Measurements from ENCODE around the gene KCTD1.

The KCTD1 gene

DNA sequence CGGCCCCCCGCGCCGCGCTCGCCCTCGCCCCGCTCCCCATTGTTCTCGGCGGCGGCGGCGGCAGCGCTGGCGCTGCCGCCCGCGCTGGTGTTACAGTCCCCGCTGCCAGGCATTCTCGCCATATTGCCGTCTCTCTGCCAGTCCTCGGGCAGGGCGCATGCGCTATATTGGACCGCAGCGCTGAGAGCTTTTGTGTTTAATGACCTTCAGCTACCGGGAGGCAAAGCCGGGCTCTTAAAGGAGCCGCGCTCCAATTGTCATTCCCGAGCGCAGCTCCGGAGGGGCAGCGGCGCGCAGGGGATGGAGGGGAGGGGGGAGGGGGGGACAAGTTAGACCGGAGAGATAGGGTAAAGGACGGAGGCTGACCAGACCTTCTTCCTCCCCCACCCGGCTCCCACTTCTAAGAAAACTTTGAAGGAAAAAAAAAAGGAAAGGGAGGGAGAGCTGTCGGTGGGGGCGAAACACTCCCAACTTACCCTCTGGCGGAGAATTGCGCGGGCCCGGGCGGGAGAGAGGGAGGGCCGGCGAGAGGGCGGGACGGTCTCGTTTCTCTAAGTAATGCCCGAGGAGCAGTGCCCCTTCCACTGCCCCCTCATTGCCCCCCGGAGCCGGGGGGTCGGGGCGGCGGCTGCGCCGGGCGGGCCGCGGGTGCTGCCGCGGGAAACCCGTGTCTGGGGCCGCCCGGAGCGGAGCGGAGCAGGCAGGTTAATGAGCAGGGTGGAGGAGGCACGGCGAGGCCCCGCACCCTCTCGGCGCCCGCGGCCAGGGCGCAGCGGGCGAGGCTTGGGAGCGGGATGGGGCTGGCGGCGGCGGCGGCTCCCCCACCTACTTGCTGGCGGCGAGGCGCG, at the start of gene KCTD1:
TSS of gene KCTD1 (minus strand) at position 139 of the 848 bp plus-strand sequence. CDS start at position 122, 17 bp downstream.
- peak; percentile 78 to 79 for ATAC-seq

DNA sequence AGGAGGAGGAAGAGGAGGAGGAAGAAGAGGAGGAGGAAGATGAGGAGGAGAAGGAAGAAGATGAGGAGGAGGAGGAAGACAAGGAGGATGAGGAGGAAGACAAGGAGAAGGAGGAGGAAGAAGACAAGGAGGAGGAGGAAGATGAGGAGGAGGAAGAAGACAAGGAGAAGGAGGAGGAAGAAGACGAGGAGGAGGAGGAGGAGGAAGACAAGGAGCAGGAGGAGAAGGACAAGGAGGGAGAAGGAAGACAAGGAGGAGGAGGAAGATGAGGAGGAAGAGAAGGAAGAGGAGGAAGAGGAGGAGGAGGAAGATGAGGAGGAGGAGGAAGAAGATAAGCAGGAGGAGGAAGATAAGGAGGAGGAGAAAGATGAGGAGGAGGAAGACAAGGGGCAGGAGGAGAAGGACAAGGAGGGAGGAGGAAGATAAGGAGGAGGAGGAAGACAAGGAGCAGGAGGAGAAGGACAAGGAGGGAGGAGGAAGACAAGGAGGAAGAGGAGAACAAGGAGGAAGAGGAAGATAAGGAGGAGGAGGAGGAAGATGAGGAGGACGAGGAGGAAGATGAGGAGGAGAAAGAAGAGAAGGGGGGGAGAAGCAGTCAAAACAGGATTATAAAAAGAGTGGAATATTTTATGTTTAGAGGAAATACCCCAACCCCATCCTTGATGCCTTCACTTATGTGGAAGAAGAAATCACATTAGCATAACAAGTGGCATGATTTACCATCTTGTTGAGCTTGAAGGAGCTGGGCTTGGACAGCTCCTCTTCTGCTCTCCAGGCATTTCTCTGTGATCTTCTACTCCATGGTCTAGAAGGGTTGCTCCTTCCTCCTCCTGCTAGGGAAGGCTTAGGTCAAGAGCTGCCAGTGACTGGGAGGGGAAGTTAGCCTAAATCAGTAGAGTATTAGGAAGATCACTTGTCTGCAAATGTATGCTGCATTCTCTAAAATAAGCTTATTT, 45.3 kb upstream of the KCTD1 start:
- ATAC-seq, result no peak

DNA sequence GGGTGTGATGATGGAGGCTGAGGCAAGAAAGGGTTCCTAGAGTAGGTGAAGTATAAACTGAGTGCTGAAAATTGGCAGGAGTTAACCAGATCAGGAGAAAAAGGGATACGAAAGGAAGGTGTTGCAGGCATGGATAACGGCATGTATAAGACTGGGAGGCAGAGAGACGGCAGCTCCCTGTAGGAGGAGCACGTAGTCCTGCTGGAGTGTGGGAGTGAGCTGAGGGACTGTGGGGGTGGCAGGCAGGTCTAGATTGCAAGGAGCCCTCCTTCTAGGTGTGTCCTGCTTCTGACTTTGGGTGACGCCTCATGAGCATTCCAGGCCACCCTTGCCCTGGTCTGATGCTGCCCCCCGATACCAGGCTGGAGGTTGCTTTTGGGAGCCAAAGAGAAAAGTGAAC, 36.4 kb upstream of the KCTD1 start:
- ATAC-seq, result no peak

GRCh38 chr18:26579941-26580618, 31.7 kb upstream of the KCTD1 start:
- no peak for ATAC-seq

DNA sequence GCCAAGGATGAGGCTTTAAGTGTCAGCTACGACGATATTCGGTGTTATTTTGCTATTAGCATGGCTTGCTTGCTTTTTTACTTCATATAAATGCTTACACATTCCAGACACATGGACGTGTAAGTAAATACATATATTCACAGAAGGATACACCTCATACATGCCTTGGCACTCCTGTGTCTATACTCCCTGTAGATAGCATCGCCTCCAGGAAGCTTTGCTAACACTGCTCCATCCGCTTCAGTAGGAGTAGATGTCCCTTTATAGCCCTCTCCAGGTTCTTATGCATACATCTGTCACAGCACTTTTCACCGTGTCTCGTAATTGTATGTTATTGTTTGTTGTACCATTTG, 27.5 kb upstream of the KCTD1 start:
- ATAC-seq, result no peak

DNA sequence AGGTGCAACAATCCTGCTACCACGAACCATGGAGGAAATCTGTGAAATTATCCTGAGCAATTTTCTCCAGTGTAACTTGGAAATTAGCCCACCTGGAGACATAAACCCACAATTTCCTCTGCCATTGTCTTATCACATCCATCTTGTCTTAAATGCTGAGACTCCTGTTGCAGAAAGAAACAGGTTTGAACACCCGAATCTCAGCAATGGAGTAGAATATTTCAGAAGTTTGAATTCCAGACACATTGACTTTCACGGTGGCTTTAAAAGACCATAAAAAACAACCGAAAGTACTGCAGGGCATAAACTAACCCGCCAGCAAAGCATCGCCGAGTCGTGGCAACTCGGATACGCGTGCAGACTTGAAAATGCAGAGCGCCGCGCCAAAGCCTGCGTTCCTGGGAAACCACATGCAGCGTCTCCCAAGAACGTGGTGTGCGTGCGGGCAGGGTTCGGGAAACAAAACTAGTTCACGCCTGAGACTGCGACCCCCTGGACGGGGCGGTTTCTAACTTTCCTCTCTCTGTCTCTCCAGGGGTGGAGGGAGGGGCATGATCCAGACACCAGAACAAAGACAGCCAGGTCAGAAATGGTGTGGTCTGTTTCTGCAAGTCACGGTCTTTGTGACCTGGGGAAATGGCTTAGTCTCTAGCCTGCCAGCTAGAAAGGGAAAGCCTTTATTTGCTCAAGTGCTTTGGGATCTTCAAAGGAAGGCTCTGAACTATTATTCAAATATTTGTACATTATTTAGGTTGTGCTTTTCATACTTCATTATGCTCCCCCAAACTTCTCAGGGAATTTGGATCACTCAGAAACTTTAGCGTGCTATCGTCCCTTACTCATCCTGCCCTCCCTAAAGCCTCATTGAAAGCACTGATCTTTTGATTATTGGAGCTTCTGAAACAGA, 26.9 kb upstream of the KCTD1 start:
- no peak for ATAC-seq

DNA sequence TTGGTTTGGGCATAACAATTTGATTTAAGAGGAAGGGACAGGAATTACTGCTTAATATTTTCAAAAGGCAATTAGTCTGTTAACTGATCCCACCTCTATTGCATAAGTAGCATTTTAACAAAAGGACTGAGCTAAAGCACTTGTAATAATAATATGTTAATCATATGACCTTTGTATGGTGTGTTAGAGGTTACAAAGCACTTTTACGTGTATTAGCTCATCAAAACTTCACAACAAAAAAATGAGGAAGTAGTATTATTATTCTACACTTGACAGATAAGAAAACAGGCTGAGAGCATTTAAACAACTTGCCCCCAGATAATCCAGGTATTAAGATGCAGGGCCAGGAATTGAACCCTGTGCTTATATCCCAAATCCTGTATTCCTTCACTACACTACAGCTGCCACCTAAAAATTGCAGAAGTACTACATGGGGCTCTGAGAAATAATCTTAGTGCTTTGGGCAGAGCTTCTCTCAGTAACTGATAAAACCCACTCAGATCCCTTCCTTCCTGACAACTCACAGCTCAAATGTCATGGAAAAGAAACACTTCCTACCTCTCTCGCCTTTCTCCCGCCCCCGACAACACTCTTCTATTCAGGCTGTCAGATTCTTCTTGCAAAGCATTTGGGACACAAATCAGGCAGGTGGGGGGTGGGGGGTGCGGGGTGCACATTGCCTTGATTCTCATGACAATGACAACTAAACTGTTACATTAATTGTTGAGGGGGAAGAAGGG, 20.7 kb upstream of the KCTD1 start:
- no peak for ATAC-seq

GRCh38 chr18:26568513-26568912, 20.2 kb upstream of the KCTD1 start:
- no peak for ATAC-seq

GRCh38 chr18:26566874-26567555, 18.7 kb upstream of the KCTD1 start:
- no peak for ATAC-seq

DNA sequence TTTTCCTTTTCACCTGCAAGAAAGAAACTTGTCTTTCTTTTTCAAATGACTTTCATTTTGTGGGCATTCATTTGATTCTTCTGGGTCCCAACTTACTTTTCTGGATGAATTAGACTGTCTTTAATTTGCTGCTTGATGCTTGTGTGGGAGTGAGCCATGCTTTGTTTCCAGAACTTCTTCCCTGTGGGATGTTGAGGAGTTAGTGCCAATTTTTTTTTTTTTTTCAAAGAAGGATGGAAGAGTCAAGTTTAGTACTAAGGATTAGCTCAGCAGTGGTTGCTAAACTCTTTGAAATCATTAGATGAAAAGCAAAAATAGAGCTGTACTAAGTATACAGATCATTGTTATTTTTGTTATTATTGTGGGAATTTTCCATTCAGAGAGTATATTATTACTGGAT, 17.2 kb upstream of the KCTD1 start:
- no peak for ATAC-seq

DNA sequence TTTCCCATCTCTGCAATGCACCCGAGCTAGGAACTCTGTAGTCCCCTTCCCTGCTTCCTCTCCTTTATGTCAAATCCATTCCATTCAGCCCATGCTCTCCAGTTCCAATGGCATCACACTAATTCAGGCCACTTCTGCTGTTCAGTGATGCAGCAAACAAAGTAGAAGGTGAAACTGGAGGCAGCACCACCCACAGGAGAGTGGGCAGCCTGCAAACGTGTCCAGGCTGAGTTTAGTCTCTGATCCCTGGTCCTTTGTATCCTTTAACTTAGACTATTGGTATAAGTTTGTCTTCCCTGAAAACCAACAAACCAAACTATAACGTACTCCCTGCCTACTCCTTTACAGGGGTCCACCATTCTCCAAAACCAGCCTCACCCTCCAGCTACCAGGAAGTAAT, 14.7 kb upstream of the KCTD1 start:
- no peak for ATAC-seq

DNA sequence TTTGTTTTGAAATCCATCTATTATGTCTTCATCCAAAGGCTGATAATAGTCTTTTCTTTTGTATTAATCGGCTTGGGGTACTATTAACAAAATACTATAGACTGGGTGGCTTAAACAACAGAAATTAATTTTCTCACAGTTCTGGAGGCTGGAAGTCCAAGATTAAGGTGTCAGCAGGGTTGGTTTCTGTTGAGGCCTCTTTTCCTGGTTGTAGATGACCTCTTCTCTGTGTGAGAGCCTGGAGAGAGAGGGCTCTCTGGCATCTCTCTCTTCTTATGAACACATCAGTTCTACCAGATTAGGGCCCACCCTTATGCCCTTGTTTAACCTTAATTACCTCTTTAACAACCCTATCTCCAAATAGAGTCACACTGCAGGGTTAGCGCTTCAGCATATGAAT, 14.2 kb upstream of the KCTD1 start:
- ATAC-seq, result no peak

DNA sequence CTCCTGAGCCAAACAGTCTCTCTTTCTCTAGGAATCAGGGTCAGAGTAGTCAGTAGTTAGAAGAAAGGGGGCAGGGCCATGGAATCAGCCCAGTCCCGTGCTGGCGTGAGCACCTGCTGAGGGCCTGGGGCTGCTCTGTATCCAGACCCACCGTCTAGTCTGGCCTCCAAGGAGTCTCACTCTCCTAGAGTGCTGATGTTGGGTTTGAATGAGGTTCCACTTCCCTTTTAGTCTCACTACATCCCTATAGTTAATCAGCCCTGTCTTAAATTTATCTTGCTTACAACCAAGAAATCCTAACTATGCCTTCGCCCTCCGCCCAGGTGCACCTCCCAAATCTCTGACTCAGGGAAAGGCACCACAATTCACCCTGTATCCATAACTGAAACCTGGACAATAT, 13.4 kb upstream of the KCTD1 start:
- ATAC-seq, result no peak

DNA sequence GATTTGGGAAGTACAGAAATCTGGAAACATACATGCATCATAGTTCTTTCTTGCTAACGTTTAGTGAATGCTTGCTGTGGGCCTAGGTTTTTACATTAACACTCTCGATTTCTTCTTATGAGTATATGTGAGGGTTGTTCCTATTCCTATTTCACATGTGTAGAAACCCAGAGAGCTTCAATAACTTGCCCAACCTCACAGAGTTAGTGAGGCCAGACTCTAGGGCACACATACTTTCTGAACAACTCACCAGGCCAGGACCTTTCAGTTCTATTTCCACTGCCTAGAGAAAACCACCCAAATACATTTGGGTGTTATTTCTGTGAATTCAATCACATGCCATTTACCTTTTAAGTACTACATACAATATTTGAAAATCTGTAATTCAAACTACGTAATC, 8.2 kb upstream of the KCTD1 start:
- no peak for ATAC-seq

DNA sequence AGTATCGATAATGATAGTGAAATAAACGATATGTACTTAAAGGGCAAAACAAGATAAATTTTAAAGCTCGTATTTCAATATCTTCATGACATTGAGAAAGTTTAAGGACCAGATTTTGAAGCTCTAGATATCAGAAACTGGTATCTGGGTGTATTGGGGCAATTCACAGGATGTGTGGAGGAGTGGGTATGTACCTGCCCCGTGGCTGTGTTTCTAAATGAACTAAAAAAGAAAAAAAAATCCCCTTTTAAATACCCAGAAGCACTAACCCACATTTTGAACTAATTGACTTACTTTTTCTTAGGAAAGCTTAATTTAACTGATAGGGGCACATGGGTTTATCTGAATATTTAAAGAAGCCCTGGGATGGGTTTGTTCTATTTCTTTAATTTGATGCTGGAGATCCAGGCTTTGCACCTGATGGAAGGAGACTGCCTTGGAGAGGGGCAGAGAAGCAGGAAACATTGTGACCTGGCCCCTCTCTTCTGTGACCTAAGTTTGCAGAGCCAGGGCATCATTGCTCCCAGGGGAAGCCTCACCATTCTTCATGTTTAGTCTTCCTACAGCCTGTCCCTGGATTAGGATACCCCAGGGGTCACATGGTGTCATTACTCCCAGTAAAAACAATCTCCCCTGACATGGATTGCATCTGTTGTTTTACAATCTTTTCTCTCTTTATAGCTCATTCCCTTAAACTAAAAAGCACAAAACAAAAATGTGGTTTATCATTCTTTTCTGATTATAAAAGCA, 7.6 kb upstream of the KCTD1 start:
- no peak for ATAC-seq

DNA sequence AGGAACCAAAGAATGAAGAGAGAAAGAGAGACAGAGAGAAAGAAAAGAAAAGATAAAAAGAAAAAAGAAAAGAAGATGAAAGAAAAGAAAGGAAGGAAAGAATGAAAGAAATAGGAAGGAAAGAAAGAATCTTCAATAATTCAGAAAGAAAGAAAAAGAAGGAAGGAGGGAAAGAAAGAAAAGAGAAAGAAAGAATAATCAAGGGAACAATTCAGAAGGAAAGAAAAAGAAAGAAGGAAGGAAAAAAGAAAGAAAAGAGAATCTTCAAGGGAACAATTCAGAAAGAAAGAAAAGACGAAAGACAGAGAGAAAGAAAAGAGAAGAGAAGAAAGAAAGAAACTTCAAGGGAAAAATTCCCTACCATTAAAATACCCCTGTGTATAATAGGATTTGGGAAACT, 5.6 kb upstream of the KCTD1 start:
- ATAC-seq, result no peak

DNA sequence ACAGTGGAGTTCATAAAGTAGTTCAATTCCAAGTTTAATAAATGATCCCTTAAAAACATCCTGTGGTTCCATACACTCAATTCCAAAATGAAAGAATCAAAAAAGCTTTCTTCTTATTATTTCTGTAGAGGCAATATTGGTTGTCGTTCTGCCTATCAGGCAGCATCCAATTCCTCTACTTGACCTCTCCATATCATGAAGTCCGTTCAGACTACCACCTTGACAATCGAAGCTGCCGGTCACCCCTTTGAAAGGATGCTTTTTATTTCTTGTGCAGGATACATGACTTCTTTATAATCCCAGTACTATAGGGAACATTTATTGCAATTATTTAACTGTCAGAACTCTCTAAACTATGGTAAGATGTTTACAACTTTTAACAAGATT, 3.3 kb upstream of the KCTD1 start:
- no peak for ATAC-seq

DNA sequence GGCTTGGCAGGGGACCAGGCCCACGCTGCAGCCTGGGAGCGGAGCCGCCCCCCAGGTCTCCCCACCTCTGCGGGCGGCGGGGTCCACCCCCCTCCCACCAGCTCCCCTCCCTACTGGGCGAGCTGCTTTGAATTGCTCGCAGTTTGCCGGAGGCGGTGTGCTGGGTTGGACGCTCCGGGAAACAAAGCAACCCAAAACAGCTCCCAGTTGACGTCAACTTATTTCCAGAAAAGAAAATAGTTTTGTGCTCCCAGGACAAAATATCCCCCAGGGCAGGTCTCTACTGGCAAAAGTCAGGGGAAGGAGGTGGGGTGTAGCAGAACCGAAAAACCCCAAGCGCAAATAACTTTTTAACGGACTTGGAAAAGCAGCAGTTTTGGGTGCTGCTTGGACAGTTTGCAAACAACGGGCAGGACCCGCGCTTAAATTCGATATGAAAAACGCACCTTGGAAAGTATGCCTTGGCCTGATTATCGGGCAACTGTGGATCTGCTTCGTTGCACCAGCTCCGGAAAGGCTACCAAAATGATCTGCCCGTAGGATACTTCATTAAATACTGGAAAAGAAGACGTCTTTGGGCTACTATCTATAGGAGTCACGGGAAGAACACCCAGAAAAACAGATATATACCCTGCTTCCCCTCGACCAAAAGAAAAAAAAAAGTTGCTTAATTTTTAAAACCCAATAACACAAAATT, 2.8 kb upstream of the KCTD1 start:
- no peak for ATAC-seq

All from activated CD4-positive, CD25-positive, alpha-beta regulatory T cell treated with anti-CD3 and anti-CD28 coated beads, Interleukin-2, amount 50 U/mL, for 24 hours (primary cell).